Gastrocnemius medialis (tissue), 4 donors: ENCODE measurements around the gene VCL. TPM values are rescaled to one million over a fixed set of nuclear protein-coding genes. Genes with fewer than 3 reads are reported as not detected.

Source experiments
- ATAC-seq, 2 donors: fragments of 150-250 bp; one replicate each; pipeline ENCODE4 v1.9.1; 2016
- DNase-seq, 2 donors: peaks; one replicate each; pipeline ENCODE4 v3.0.0-alpha.2; 2019
- H3K27ac ChIP-seq, 4 donors: fragments of 200-600 bp; sonication (generic); 1 replicate in 1 of 4; 2 replicates in 3 of 4; pipeline ENCODE4 v1.5.1; 2016 to 2018; ENCODE audit warnings: mild to moderate bottlenecking in 2 of 4, moderate library complexity in 1 of 4
- H3K27me3 ChIP-seq, 3 donors: fragments of 200-600 bp; sonication (generic) in 2 of 3; 1 replicate in 1 of 3; 2 replicates in 2 of 3; pipeline versions ENCODE4 v1.5.1 to v1.6.0; 2016 to 2019; ENCODE audit warnings: mild to moderate bottlenecking in 1 of 3, moderate library complexity in 1 of 3
- H3K36me3 ChIP-seq, 2 donors: fragments of 200-600 bp; sonication (generic) in 1 of 2; one replicate each; pipeline ENCODE4 v1.5.1; 2017 to 2018
- H3K4me1 ChIP-seq, 2 donors: fragments of 200-600 bp; sonication (generic) in 1 of 2; one replicate each; pipeline ENCODE4 v1.5.1; 2016 to 2017; ENCODE audit warnings: mild to moderate bottlenecking in 2 of 2
- H3K4me3 ChIP-seq, 4 donors: fragments of 200-600 bp; sonication (generic) in 3 of 4; 1 replicate in 1 of 4; 2 replicates in 3 of 4; pipeline ENCODE4 v1.5.1; 2016 to 2019; ENCODE audit warnings: mild to moderate bottlenecking in 2 of 4
- H3K9me3 ChIP-seq, 3 donors: fragments of 200-600 bp; sonication (generic) in 2 of 3; 1 replicate in 1 of 3; 2 replicates in 2 of 3; pipeline ENCODE4 v1.5.1; 2016 to 2019
- CTCF ChIP-seq, 5 experiments: fragments of 450-650 bp in 3 of 5; fragments of 200-600 bp in 2 of 5; sonication (generic) in 2 of 5; IDR thresholded peaks in 4 of 5; conservative IDR thresholded peaks in 1 of 5; 1 replicate in 4 of 5; 2 replicates in 1 of 5; pipeline ENCODE4 v1.5.1; 2016 to 2019; ENCODE audit warnings: antibody characterized with exemption in 5 of 5, mild to moderate bottlenecking in 3 of 5, moderate library complexity in 3 of 5
- POLR2A ChIP-seq, 2 donors: fragments of 450-650 bp; IDR thresholded peaks; one replicate each; pipeline ENCODE4 v1.6.1; 2017; ENCODE audit warnings: antibody characterized with exemption in 2 of 2, mild to moderate bottlenecking in 2 of 2, moderate library complexity in 2 of 2
- in situ Hi-C, 4 donors: fragments of 200-750 bp; cut with MboI; loops; one replicate each; pipeline versions ENCODE4 v1.15.0 to v1.8.0; 2017; ENCODE audit warnings: low sequenced_read_pairs in 4 of 4
- intact Hi-C: fragments of 100-400 bp; cut with DNase I; formaldehyde crosslinking; loops from one replicate; pipeline ENCODE4 v1.15.1; 2023; ENCODE audit warnings: low total_unique reads
- total RNA-seq, 4 donors: library from RNA; depleted of rRNA; stranded (reverse); fragments of >200 nt; gene quantifications; one replicate each; pipeline versions ENCODE4 v1.1.0 to v1.2.3, GENCODE V29; 2016

VCL gene
- total RNA-seq, 4 donors from 2014 or later: 129 to 299 (median 210) TPM

- H3K4me1 ChIP-seq: peaks cover 24 to 39% of the 10 kb centered on the region in 2 donors
- H3K27me3 ChIP-seq: no peaks in the 10 kb centered on the region
- intact Hi-C loops: no loop called here
- DNase-seq: no peak
- H3K27ac ChIP-seq: peak overlapping the region; percentile 2 to 75 (median 46)
- no peaks in the 10 kb centered on the region for H3K9me3 ChIP-seq
- no peak for ATAC-seq
- in situ Hi-C loops: loop anchor here in 1 of 4 donors (10.0 kb wide), 1 partner anchor 191 kb away; no protein-coding TSS in a partner anchor
- H3K4me3 ChIP-seq: no peak overlapping the region
- TF ChIP-seq CTCF (IDR thresholded peaks at IDR 0.05 in 4 of 5, conservative IDR thresholded peaks at IDR 0.05 in 1 of 5) (no peak), POLR2A (IDR thresholded peaks at IDR 0.05) (no peak)
- peaks cover 0 to 51% of the 10 kb centered on the region in 2 donors for H3K36me3 ChIP-seq
Observed at GRCh38 chr10:74075906-74076305, 78.0 kb downstream of the VCL start.

- Histone ChIP-seq H3K27ac (peak overlapping the region in 3 of 4 donors; percentile 6 to 75 (median 58)), H3K27me3 (no peaks in the 10 kb centered on the region), H3K4me3 (no peak overlapping the region), H3K4me1 (peaks cover 14 to 39% of the 10 kb centered on the region in 2 donors), H3K36me3 (peaks cover 0 to 53% of the 10 kb centered on the region in 2 donors), H3K9me3 (no peaks in the 10 kb centered on the region)
- in situ Hi-C loops (loop anchor here in 1 of 4 donors (10.0 kb wide), 1 partner anchor 192 kb away; no protein-coding TSS in a partner anchor), intact Hi-C loops (no loop called here)
- TF ChIP-seq CTCF (IDR thresholded peaks at IDR 0.05 in 4 of 5, conservative IDR thresholded peaks at IDR 0.05 in 1 of 5): no peak
- TF ChIP-seq POLR2A (IDR thresholded peaks at IDR 0.05): no peak
- no peak for ATAC-seq
- DNase-seq: no peak
Observed at GRCh38 chr10:74076961-74077360, 79.0 kb downstream of the VCL start.

- ATAC-seq: no peak
- H3K4me1 ChIP-seq: peaks cover 12 to 36% of the 10 kb centered on the region in 2 donors
- no peak overlapping the region for H3K4me3 ChIP-seq
- intact Hi-C loops: no loop called here
- H3K9me3 ChIP-seq: no peaks in the 10 kb centered on the region
- DNase-seq: no peak
- H3K27me3 ChIP-seq: no peaks in the 10 kb centered on the region
- H3K36me3 ChIP-seq: peaks cover 0 to 58% of the 10 kb centered on the region in 2 donors
- peak overlapping the region in 2 of 4 donors; percentile 42 to 75 for H3K27ac ChIP-seq
- TF ChIP-seq CTCF (IDR thresholded peaks at IDR 0.05 in 4 of 5, conservative IDR thresholded peaks at IDR 0.05 in 1 of 5) (no peak), POLR2A (IDR thresholded peaks at IDR 0.05) (no peak)
- in situ Hi-C loops: loop anchor here in 1 of 4 donors (10.0 kb wide), 1 partner anchor 193 kb away; no protein-coding TSS in a partner anchor
Observed at GRCh38 chr10:74077416-74077815, 79.5 kb downstream of the VCL start.

- DNase-seq: no peak
- H3K9me3 ChIP-seq: no peaks in the 10 kb centered on the region
- ATAC-seq: peak in 1 of 2 donors; percentile 50
- TF ChIP-seq POLR2A (IDR thresholded peaks at IDR 0.05): no peak
- no peaks in the 10 kb centered on the region for H3K27me3 ChIP-seq
- H3K4me3 ChIP-seq: no peak overlapping the region
- H3K4me1 ChIP-seq: peaks cover 10 to 31% of the 10 kb centered on the region in 2 donors
- intact Hi-C loops: no loop called here
- in situ Hi-C loops: loop anchor here in 1 of 4 donors (10.0 kb wide), 1 partner anchor 193 kb away; no protein-coding TSS in a partner anchor
- H3K27ac ChIP-seq: peak overlapping the region; percentile 39 to 71 (median 50)
- H3K36me3 ChIP-seq: peaks cover 0 to 55% of the 10 kb centered on the region in 2 donors
Observed at GRCh38 chr10:74078037-74078436, 80.1 kb downstream of the VCL start.

- peaks cover 11 to 24% of the 10 kb centered on the region in 2 donors for H3K4me1 ChIP-seq
- intact Hi-C loops (no loop called here), in situ Hi-C loops (loop anchor here in 1 of 4 donors (10.0 kb wide), 1 partner anchor 194 kb away; no protein-coding TSS in a partner anchor)
- H3K36me3 ChIP-seq: peaks cover 0 to 55% of the 10 kb centered on the region in 2 donors
- DNase-seq (no peak), ATAC-seq (no peak)
- no peaks in the 10 kb centered on the region for H3K27me3 ChIP-seq
- H3K4me3 ChIP-seq: no peak overlapping the region
- H3K9me3 ChIP-seq: no peaks in the 10 kb centered on the region
- peak overlapping the region; percentile 39 to 71 (median 50) for H3K27ac ChIP-seq
- TF ChIP-seq CTCF (IDR thresholded peaks at IDR 0.05 in 4 of 5, conservative IDR thresholded peaks at IDR 0.05 in 1 of 5): no peak
- no peak for TF ChIP-seq POLR2A (IDR thresholded peaks at IDR 0.05)
Observed at GRCh38 chr10:74079028-74079935, 81.4 kb downstream of the VCL start.
